DMS53 treated with DMSO at 0.1 percent for 48 hours (cell line): ENCODE data around the gene ZNF296.

ENCODE experiments used
- DNase-seq: peaks from one replicate; lab custom pipeline; 2025; ENCODE audit not compliant: unreplicated experiment; lab: John Stamatoyannopoulos, UW

Gene ZNF296

DNA sequence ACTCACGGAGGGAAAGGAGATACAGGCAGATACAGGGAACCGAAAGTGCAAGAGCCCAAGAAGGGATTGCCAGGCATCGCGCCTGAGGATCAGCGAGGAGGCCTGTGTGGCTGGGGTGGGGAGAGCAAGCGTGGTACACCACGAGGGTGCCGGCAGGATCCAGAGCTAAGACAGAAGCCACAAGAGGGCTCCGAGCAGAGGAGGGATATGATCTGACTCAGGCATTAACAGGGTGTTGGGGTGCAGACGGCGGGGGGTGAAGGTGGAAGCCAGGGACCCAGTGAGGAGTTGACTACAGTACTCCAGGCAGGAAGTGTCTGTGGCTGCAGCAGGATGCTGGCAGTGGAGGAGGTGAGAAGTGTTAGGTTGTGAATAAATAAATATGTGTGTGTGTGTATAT, 11.3 kb upstream of the ZNF296 start:
- DNase-seq = no peak

DNA sequence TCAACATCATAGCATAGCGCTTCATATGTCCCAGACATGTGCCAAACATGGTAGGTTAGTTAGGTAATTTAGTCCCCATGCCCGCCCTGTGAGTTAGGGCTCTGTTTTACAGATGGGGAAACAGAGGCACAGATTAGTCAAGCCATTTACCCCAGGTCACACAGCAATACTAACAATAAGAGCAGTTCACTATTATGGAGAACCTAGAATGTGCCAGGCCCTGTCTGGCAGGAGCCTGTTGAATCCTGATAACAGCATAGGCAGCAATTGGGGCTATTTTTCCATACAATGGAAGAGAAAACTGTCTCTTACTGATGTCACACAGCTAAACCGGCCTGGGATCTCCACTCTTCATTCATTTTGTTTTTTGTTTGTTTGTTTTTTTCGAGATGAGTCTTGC, 10.2 kb upstream of the ZNF296 start:
- DNase-seq = no peak

DNA sequence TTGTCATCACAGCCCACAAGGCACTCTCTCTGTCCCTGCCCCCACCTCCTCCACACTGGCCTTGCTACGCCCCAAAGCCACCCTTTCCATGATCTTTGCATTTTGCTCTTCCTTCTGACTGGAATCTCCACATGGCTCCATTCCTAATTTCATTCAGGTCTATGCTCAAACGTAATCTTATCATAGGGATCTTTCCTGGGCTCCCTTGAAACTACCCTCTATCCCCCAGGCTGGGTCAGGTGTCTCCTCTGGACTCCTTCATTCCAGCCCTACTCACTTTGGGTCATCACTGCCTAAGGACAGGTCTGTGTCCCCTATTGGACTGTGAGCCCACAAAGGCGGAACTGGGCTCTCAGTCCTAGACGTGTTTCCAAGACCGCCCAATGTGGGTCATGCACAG, 5.9 kb upstream of the ZNF296 start:
- DNase-seq = no peak

DNA sequence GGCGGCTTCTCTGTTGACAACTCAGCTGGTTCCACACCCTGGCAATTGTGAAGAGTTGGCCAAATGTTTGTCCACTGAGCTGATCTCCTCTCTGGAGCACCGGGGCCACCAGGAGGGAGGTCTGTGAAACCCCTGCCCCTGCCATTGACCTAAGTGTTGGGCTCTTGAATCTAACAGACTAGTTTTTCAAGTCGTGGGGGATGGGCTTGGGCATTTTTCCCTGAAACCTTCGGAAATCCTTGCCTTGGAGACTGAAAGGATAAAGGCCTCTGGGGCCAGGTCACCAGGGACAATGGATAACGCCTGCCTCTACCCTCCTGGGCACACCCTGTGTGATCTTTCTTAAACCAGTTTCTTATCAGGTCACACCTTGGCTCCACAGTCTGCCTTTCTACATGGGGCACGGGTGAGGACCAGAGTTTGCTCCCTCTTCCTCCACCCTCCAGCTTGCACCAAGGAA, 3.7 kb upstream of the ZNF296 start:
- DNase-seq = no peak

DNA sequence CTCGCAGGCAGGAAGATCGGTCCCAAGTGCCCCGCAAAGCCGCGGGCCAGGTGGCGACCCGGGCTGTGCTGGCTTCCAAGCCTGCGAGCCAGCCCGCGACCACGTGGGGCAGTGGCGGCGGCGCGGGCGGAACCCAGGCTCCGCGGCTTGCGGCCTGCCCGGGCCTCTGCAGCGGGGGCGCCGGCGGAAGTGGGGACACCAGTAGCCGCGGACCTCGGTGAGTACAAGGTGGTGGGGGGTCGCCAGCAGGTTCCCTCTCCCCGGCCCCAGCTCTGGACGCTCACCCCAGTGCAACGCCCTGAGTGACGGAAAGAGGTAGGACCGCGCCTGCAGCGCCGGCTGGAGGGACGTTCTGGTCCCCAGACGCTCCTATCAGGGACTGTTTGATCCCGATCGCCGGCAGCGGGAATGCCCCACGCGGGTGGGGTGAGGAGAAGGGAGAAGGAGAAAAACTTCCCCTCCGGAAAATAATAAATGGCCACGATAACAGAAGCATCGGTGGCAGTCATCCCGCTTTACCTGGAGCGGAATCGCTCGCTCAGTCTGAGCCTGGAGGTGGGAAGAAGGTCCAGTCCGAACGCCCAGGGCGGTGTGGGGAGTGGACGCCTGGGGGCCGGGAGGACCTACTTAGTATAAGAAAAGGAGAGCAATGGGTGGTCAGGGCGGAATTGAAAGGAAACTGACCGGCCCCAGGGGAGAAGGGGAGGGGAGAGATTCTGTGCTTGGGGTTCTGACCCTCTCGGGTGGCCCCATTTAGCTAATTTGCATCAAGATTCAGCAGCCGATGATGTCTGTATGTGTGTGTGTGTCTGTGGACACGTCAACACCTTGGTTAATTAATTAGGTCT, 3.0 kb upstream of the ZNF296 start, which contains the start of gene GEMIN7:
Gene GEMIN7 (plus strand): TSS at position 198 of the 848 bp plus-strand sequence. CDS start 10,855 bp downstream, outside the sequence.
- DNase-seq = peak; percentile 33

DNA sequence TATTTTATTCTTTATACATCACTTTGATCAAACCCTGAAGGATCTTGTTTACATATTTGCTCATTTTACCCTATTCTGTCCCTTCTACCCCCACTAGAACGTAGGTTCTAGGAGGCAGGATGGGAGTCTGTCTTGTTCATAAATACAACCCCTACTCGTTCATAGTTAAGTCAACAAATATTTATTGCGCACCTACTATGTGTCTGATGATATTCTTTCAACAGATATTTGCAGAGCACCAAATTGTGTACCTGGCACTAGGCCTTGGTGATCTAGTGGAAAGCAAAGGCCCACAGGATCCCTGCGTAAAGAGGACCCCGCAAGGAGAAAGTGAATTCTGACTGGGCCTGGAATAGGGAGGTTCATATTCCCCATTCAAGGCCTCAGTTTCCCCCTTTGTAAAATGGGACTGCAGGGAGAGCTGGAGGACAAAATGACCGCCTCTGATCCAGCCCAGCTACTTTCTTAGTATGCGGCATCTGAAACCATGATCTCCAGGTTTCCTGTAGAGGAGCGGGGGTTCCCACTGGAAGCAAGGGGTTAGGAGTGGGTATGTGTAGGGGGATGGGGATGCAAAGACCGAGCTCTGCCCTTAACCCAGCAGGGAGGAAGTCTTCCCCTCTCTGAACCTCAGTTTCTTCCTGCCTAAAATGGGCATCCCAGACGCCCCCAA, 2.2 kb upstream of the ZNF296 start:
- no peak for DNase-seq

DNA sequence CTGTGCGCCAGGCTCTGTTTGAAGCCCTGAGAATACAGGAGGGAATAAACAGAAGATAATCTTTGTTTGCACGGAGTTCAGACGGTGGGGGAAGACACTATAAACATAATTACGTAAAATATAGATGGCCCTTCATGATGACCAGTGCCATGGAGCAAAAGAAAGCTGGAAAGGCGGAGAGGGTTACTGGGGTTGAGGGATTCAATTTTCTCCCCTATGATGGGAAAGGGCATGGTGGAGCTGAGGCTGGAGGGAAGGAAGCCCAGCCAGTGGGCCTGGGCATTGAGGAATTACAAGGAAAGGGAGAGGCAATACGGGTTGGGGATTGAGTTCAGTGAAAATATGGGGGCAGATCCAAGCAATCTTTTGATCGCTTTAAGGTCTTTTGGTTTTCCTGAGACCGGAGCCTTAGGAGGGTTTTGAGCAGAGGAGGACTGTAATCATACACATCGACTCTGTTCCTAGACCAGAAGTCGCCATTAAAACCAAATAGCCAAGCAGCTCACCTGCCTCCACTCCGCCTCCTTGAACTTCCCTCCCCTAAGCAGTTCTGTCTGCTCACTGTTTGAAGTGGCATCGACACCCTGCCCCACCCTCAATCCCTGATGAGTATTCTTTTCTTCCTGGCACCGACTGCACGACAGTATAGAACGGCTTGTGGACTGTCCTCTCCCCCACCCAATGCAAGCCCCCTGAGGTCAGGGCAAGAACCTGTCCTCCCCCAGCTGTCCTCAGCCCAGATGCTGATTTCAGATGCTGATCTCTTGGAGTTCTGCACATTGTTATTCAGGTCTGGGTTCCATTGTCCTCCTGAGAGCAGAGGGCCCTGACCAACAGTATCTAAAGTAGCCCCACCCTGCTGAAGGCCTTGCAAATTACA, 813 bp upstream of the ZNF296 start:
- DNase-seq = no peak

DNA sequence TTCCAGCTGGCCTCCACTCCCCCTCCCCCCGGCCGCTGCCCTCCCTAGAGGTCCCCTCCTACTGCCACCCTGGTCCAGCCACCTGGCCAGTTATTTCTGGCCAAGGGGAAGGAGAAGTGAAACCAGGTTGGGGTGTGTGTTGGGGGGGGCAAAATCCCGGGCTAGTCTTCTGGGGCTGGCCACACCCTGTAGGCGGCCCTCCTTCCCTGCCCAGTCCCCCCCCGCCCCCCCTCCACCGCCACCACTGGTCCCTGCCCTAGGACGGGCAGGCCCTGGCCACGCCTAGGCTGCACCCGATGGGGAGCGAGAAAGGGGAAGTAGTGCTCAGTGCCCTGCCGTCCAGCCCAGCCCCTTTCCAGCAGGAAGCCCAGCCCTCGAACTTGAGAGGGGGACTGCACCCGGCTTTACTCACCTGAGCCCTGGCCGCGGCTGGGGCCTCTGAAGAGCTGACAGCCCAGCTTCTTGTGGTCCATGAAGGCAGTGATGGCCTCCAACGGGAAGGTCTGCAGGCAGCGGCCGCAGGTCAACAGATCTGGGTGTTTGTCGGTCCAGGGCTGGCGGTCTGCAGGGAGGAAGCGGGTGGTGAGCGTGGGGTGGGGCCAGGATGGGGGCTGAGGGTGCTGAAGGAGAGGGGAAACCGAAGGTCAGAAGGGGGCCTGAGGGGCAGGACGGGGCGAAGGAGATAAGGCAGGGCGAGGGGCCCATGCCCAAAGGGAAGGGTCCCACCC, 813 bp downstream of the ZNF296 start:
- DNase-seq = peak; percentile 33

DNA sequence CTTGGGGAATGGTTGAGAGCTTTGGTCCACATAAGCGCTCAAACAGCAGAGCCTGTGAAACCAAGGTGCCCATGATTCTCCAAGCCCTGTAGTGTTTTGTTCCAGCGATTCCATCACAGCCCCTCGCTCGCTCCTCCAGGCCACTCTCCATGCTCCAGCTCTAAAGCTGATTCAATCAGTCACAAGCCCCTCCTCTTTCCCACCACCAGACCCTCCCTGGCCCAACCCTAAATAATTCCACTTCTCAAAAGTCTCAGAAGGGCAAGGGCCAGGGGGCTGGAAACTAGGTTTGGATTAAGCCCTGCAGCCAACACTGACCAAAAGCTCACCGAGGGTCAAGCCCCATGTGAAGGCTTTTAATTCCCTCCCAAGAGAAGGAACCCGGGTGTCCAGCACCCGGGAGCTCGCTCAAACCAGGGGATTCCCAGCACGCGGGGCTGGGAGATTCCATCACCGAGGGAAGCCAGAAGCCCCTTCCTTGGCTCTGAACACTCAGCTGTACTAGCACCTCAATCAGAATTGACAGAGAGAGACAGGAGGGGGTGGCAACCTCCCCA, 1.5 kb downstream of the ZNF296 start:
- no peak for DNase-seq

DNA sequence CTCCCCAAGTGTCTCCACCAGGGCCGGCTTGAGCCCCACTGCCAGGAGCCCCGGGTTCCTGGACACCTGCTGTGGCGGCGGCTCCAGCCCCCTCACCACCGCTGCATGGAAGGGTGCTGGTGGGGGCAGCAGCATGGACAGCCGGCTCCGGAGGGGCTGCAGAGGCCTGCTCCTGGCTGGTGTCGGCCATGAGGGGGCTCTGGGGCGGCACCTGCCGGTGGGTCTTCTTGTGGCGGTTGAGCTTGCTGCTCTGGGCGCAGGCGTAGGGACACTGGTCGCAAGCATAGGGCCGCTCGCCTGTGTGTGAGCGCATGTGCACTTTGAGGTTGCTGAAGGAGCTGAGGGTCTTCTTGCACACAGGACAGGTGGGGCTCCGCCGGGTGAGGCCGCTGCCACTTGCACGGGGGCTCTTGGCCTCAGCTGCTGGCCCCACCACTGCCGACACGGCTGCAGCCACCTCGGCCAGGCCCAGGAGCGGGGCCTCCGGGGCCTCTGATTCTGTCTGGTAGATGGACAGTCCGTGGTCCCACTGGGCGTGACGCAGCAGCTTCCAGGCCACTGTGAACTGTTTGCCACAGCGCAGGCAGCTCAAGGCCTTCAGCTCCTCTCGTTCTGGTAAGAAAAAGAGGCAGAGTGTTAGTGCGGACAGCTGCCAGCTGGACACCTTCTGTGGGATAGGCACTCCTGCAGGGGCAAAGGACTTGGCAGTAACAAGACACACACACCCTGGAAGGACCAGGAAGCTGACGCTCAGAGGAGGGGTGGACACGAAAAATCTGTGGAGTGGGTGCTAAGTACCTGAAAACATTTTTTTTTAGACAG, 4.1 kb downstream of the ZNF296 start:
- DNase-seq = no peak

DNA sequence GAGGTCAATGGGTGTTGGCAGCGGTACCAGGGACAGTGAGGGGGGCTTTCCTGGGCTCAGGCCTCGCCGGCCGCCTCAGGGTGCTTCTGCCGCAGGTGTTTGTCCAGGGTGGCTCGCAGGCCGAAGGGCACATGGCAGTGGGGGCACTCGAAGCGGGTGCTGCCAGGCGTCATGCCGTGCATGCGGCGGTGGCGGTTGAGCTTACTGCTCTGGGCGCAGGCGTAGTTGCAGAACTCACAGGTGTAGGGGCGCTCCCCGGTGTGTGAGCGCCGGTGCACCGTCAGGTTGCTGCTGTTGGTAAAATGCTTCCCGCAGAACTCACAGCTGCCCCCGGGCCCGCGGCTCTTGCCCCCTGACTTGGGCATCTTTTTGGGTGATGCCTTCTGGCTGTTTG, 4.7 kb downstream of the ZNF296 start:
- no peak for DNase-seq

DNA sequence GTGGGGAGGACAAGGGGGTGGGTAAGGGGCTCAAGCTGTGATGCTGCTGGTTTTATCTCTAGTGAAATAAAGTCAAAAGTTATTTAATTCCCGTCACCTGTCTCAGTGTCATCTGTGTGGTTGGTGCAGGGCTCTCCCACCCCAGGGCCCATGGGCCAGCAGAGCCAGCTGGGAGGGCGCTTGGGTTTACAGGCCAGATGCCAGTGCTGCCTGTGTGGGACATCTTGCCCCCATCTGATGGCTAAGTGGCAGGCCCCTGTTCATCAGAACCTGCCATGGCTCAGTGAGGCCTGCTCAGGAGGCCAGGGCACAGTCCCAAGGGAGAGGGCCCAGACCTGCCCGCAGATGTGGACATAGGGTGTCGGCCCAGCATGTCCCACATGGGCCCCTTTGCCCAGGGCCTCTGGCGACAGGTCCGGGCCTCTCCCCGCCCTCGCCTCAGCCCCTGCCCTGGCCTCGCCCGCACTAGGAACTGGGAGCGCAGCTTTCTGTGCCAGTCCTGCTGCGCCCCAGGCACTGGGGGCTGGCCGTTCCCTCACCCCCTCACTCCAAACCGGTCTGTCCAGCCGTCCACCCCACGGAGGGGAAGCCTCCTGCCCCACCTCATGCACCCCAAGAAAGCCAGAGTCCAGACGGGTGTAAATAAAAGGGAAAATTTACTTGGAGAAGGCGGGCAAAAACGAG, 5.3 kb downstream of the ZNF296 start:
- DNase-seq = no peak

DNA sequence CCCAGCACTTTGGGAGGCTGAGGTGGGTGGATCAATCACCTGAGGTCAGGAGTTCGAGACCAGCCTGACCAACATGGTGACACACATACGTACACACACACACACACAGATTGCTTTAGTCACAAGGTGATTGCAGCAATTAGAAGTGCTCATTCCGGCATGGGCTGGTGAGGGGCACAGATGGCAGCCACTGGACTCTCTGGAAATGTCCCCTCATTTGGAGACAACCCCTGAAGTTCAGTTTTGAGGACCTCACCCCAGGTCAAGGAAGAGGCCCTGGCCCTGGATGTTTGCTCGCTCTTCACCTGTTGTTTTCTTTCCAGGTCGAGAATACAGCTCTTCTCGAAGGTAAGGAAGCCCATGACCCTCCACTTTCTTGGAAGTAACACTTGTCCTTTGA, 6.1 kb downstream of the ZNF296 start:
- no peak for DNase-seq

DNA sequence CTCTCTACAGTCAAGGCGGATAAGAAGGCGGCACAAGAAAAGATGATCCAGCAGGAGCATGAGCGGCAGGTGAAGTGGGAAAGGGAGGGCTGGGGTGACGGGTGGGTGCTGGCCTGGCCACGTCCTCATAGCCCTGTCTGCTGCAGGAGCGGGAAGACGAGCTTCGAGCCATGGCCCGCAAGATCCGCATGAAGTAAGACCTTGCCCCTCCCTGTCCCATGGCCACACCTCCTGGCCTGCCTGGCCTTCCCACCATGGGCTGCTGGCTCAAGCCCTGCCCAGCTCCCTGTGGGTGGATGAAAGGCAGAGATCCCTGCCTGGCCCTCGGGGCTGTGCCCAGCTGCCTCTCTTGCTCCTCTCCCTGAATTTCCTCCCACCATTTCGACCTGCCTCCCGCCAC, 7.2 kb downstream of the ZNF296 start:
- DNase-seq = no peak

DNA sequence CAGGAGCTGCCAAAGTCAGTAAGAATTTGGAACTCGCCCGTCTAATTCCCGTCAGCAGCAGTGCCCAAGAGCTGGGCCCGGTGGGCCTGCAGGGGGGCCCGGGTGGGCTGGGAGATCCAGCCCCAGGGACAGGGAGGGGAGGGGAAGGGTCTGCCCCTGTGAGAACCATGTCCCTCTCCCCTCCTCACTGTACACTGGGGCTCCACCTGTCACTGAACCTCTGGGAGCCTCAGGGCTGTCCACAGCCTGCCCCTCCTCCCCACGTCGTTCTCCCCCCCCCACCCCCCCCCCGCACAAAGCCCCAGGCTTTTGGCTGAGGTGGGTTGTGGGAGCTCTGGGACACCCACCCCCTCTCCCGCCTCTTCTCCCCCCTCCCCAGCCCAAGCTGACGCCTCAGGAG, 8.2 kb downstream of the ZNF296 start:
- DNase-seq = no peak

DNA sequence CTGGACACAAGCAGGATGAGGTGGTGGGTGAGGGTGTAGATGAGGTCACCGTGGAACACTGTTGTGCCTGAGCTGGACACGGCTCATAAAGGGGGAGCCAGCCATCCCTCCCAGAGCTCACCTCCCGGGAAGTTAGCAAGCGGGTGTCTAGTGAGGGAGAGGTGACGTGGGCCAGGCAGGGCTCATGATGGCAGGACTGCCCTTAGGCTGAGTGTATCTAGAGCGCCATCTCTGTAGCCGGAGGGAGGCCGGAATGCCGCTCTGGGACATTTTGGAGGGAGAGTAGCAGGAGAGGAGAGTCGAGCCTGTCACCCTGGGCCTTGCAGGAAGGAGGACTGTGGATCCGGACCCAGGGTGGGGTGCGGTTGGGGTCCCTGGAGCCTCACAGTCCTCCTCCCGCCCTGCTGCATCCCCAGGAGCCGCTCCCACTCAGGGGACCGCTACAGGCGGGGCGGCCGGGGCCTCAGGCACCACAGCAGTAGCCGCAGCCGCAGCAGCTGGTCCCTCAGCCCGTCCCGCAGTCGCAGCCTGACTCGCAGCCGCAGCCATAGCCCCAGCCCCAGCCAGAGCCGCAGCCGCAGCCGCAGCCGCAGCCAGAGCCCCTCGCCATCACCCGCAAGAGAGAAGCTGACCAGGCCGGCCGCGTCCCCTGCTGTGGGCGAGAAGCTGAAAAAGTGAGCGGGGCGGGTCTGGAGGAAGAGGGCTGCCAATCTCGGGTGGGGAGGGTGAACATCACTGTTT, 9.2 kb downstream of the ZNF296 start:
- no peak for DNase-seq

DNA sequence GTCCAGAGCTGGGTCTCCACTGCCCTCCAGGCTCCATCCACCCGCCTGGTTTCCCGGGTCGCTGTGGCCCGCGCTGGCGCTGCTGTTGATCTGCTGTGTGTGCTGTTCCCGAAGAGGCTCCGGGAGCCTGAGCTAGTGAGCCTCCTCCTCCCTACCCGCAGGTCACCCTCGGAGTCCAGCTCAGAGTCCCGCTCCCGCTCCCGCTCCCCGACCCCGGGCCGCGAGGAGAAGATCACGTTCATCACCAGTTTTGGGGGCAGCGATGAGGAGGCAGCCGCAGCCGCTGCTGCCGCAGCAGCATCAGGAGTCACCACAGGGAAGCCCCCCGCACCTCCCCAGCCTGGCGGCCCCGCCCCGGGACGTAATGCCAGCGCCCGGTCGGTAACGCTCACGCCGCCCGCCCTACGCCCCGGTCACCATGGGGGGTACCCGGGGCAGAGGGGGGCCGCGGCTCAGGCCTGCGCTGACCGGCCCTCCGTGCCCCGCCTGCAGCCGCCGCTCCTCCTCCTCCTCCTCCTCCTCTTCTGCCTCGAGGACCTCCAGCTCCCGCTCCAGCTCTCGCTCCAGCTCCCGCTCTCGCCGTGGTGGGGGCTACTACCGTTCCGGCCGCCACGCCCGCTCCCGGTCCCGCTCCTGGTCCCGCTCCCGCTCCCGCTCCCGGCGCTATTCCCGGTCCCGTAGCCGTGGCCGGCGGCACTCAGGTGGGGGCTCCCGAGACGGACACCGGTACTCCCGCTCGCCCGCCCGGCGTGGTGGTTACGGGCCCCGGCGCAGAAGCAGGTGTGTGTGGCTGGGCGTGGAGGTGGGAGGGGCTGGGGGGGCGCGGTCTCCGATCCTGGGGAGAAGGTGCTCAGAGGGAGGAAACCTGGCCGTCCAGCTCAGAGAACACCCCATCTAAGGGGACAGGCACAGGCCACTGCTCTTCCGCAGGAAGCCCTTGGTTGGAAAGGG, 12.2 kb downstream of the ZNF296 start:
- DNase-seq = no peak
